Smooth muscle cell (in vitro differentiated cells): ENCODE data around the gene SHC3. TPM values are rescaled to one million over a fixed set of nuclear protein-coding genes. Genes with fewer than 3 reads are reported as not detected.

ENCODE experiments used
- DNase-seq: peaks from one replicate; lab custom pipeline; 2025; ENCODE audit not compliant: unreplicated experiment; lab: John Stamatoyannopoulos, UW
- H2AFZ ChIP-seq: fragments of 200-600 bp; sonication (generic); 2 replicates; pipeline ENCODE4 v1.6.0; 2016; ENCODE audit warnings: antibody characterized with exemption, low read depth, mild to moderate bottlenecking
- H3F3A ChIP-seq: fragments of 200-600 bp; sonication (generic); 2 replicates; pipeline ENCODE4 v1.6.0; 2017; ENCODE audit warnings: antibody characterized with exemption, low read depth
- H3K27ac ChIP-seq: fragments of 200-600 bp; sonication (generic); 2 replicates; pipeline ENCODE4 v1.5.1; 2016; ENCODE audit warnings: low read depth, mild to moderate bottlenecking
- H3K27me3 ChIP-seq: fragments of 200-600 bp; sonication (generic); 2 replicates; pipeline ENCODE4 v1.6.1; 2016; ENCODE audit warnings: low read depth, mild to moderate bottlenecking
- H3K36me3 ChIP-seq: fragments of 200-600 bp; sonication (generic); 2 replicates; pipeline ENCODE4 v1.5.1; 2016; ENCODE audit warnings: low read depth
- H3K4me1 ChIP-seq: fragments of 200-600 bp; sonication (generic); 2 replicates; pipeline ENCODE4 v1.5.1; 2016; ENCODE audit warnings: low read depth
- H3K4me2 ChIP-seq: fragments of 200-600 bp; sonication (generic); 2 replicates; pipeline ENCODE4 v1.6.0; 2016; ENCODE audit warnings: mild to moderate bottlenecking
- H3K4me3 ChIP-seq: fragments of 200-600 bp; sonication (generic); 2 replicates; pipeline ENCODE4 v1.5.1; 2016; ENCODE audit warnings: mild to moderate bottlenecking
- H3K79me2 ChIP-seq: fragments of 200-600 bp; sonication (generic); 2 replicates; pipeline ENCODE4 v1.6.0; 2016; ENCODE audit warnings: low read depth, mild to moderate bottlenecking
- H3K9ac ChIP-seq: fragments of 200-600 bp; sonication (generic); 2 replicates; pipeline ENCODE4 v1.6.0; 2016; ENCODE audit warnings: low read depth
- H3K9me3 ChIP-seq: fragments of 200-600 bp; sonication (generic); replicated peaks from 2 replicates; pipeline ENCODE4 v1.5.1; 2016; ENCODE audit warnings: low read depth
- H4K20me1 ChIP-seq: fragments of 200-600 bp; sonication (generic); 2 replicates; pipeline ENCODE4 v1.6.0; 2016; ENCODE audit warnings: low read depth
- WGBS: methylation state at CpG from one replicate; pipeline ENCODE4 v1.1.7; 2016; ENCODE audit warnings: low lambda C conversion rate; 5-methylcytosine and 5-hydroxymethylcytosine counted together
- polyA plus RNA-seq: library from polyadenylated mRNA; unstranded; fragments of >200 nt; fragmentation: Nextera tagmentation; extraction: Ambion mirVana; gene quantifications from 2 replicates; pipeline ENCODE4 v1.2.1, GENCODE V29; 2016
- total RNA-seq: library from RNA; depleted of rRNA; stranded (reverse); fragments of >200 nt; gene quantifications from 2 replicates; pipeline ENCODE4 v1.2.3, GENCODE V29; 2014
- TF ChIP-seq, protein P1 (sequence below): fragments of 200-600 bp; sonication (generic); IDR thresholded peaks from 2 replicates; pipeline ENCODE4 v1.5.1; 2017; ENCODE audit warnings: borderline replicate concordance, mild to moderate bottlenecking, antibody characterized with exemption; ENCODE audit not compliant: insufficient read depth, poor library complexity, severe bottlenecking

SHC3 gene
- total and polyA plus RNA-seq, 2 experiments from 2014 or later, result 0.38 to 0.67 TPM

DNA sequence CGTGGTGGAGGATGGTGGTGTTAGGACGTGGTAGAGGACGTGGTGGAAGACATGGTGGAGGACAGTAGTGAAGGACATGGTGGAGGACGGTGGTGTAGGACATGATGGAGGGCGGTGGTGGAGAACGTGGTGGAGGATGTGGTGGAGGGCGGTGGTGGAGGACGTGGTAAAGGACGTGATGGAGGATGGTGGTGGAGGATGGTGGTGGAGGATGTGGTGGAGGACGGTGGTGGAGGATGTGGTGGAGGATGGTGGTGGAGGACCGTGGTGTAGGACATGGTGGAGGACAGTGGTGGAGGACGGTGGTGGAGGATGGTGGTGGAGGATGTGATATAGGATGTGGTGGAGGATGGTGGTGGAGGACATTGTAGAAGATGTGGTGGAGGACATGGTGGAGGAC, 119.7 kb downstream of the SHC3 start:
- no peaks in the 10 kb centered on the region for H3F3A ChIP-seq
- H3K9ac ChIP-seq, result no peak overlapping the region
- no peaks in the 10 kb centered on the region for H3K36me3 ChIP-seq
- WGBS, result 89% methylated on average over 10 of the region's 12 CpGs
- no peaks in the 10 kb centered on the region for H3K27me3 ChIP-seq
- H3K4me3 ChIP-seq, result no peak overlapping the region
- no peak overlapping the region for H3K27ac ChIP-seq
- TF ChIP-seq, protein P1, sequence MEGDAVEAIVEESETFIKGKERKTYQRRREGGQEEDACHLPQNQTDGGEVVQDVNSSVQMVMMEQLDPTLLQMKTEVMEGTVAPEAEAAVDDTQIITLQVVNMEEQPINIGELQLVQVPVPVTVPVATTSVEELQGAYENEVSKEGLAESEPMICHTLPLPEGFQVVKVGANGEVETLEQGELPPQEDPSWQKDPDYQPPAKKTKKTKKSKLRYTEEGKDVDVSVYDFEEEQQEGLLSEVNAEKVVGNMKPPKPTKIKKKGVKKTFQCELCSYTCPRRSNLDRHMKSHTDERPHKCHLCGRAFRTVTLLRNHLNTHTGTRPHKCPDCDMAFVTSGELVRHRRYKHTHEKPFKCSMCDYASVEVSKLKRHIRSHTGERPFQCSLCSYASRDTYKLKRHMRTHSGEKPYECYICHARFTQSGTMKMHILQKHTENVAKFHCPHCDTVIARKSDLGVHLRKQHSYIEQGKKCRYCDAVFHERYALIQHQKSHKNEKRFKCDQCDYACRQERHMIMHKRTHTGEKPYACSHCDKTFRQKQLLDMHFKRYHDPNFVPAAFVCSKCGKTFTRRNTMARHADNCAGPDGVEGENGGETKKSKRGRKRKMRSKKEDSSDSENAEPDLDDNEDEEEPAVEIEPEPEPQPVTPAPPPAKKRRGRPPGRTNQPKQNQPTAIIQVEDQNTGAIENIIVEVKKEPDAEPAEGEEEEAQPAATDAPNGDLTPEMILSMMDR, result no peak
- no peak for DNase-seq
- no peaks in the 10 kb centered on the region for H3K79me2 ChIP-seq
- H3K4me1 ChIP-seq, result no peaks in the 10 kb centered on the region
- H2AFZ ChIP-seq, result no peak overlapping the region
- no peak overlapping the region for H3K4me2 ChIP-seq
- no peaks in the 10 kb centered on the region for H3K9me3 ChIP-seq
- H4K20me1 ChIP-seq, result no peaks in the 10 kb centered on the region

DNA sequence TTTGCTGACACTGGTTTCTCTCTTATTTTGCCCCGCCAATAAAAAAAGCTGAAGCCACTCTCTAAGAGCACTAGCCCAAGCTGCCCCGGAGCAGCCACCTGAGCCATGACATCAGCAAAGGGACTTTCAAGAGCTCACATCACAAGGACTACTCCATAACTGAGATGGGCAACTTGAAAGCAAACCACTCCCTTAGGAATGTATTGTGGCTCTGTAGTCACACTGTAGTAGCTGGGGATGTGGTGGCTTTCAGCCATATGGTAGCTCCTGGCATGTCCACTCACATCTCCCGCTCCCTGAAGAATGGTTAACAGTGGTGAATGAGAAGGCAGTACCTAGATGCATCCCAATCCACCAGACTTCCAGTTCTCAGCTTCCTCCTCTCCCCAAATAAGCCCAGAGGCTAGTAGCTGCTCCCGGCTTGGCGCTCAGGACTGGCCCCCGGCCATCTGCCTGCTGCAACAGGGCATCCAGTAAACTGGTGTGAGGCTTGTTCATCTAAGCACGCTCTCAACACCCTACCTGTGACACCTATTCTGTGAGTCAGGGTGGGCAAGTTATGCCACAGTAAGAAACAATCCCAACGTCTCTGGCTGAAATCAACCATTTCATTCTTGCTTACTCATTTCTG, 123.6 kb downstream of the SHC3 start:
- no peaks in the 10 kb centered on the region for H4K20me1 ChIP-seq
- no peaks in the 10 kb centered on the region for H3K4me1 ChIP-seq
- H3K4me3 ChIP-seq, result no peak overlapping the region
- H3K27ac ChIP-seq, result no peak overlapping the region
- H3F3A ChIP-seq, result no peaks in the 10 kb centered on the region
- no peak overlapping the region for H2AFZ ChIP-seq
- H3K4me2 ChIP-seq, result no peak overlapping the region
- no peaks in the 10 kb centered on the region for H3K27me3 ChIP-seq
- no peak overlapping the region for H3K9ac ChIP-seq
- H3K79me2 ChIP-seq, result no peaks in the 10 kb centered on the region
- TF ChIP-seq, protein P1, result no peak
- H3K9me3 ChIP-seq, result no peaks in the 10 kb centered on the region
- 93% methylated on average over 8 of the region's 8 CpGs for WGBS
- no peak for DNase-seq
- no peaks in the 10 kb centered on the region for H3K36me3 ChIP-seq

DNA sequence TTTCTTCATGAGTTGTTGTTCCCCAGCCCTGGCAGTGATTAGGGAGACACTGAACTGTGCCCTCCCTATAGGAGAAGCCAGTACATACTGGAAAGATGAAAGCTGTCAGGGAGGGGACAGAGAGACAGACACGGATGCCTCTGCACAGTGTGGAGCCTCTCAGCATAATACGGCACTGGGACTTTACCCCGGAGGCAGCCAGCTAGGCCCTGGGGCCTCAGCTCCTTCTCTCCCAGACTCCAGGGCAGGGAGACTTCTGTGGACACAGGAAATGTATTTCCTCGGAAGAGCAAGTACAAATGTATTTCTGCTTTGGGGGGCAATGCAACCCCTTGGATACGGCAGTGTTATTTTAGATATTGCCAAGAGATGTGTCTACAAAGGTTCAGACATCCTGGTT, 125.3 kb downstream of the SHC3 start:
- Histone ChIP-seq H3K27me3 (no peaks in the 10 kb centered on the region), H4K20me1 (no peaks in the 10 kb centered on the region), H3K27ac (no peak overlapping the region), H3K4me1 (no peaks in the 10 kb centered on the region), H3K4me2 (no peak overlapping the region), H3K36me3 (no peaks in the 10 kb centered on the region), H3K4me3 (no peak overlapping the region), H3K9ac (no peak overlapping the region), H3K9me3 (no peaks in the 10 kb centered on the region), H2AFZ (no peak overlapping the region), H3K79me2 (no peaks in the 10 kb centered on the region), H3F3A (no peaks in the 10 kb centered on the region)
- 96% methylated on average over 5 of the region's 5 CpGs for WGBS
- TF ChIP-seq, protein P1, result no peak
- DNase-seq, result no peak

DNA sequence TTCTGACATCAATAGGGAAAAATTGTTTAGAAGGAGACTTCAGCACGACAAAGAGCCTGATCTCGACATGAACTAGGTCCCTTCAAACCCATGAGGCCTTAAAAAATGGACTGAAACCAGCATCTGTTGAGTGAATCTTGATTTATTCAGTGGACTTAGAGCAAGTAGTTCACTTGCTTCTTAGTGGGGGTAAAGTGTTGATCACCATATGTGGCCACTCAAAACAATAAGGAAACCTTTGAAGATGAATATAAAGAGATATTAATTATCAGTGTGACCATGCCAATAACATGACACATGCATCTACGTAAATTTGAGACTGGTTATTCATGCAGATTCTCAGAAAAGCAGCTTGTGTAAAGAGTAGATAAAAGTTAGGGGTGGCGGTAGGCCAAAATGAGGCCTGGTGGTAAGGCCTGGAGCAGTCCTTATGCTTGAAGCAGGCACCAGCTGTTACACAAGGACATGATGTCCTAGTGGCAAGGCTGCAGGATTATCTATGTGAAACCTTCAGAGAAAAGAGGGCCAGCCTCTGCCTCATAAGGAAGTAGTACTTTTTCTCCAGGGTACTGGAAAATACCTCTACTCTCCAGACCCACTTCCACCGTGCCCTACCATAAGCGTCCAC, 126.0 kb downstream of the SHC3 start:
- Histone ChIP-seq H3K27ac (no peak overlapping the region), H3K36me3 (no peaks in the 10 kb centered on the region), H3K9me3 (no peaks in the 10 kb centered on the region), H4K20me1 (no peaks in the 10 kb centered on the region), H3K9ac (no peak overlapping the region), H3K79me2 (no peaks in the 10 kb centered on the region), H3F3A (no peaks in the 10 kb centered on the region), H3K4me2 (no peak overlapping the region), H3K4me3 (no peak overlapping the region), H2AFZ (no peak overlapping the region), H3K4me1 (no peaks in the 10 kb centered on the region), H3K27me3 (no peaks in the 10 kb centered on the region)
- TF ChIP-seq, protein P1, result no peak
- no peak for DNase-seq
- 94% methylated on average over 6 of the region's 6 CpGs for WGBS
